B cell (primary cell): ENCODE results near the gene ZBTB48. TPM values are rescaled to one million over a fixed set of nuclear protein-coding genes. Genes with fewer than 3 reads are reported as not detected.

Source experiments
- ATAC-seq: fragments of 200-7000 bp; cut with Tn5 transposase; one replicate; pipeline ENCODE4 v1.10.0; 2021; ENCODE audit warnings: low read depth, mild to moderate bottlenecking, moderate number of reproducible peaks, moderate library complexity
- CTCF ChIA-PET: fragments of 350-600 bp; sonication (Branson Sonifier 250); formaldehyde crosslinking; loops from one replicate; lab custom pipeline; 2021; ENCODE audit warnings: antibody characterized with exemption, inconsistent platforms; lab: Charles Lee
- POLR2A ChIA-PET: fragments of 350-600 bp; sonication (Branson Sonifier 250); formaldehyde crosslinking; loops from one replicate; lab custom pipeline; 2021; ENCODE audit warnings: antibody characterized with exemption; lab: Charles Lee
- DNase-seq: peaks from one replicate; pipeline ENCODE4 v3.0.0; 2013
- H2AFZ ChIP-seq: 2 replicates; pipeline ENCODE4 v1.6.1; 2012; ENCODE audit warnings: mild to moderate bottlenecking, low read depth, low read length; ENCODE audit not compliant: insufficient read depth, poor library complexity, severe bottlenecking
- H3K27ac ChIP-seq, 2 donors: 1 replicate in 1 of 2; 2 replicates in 1 of 2; pipeline ENCODE4 v1.5.1; 2012 to 2013; ENCODE audit warnings: low read length in 2 of 2, mild to moderate bottlenecking in 2 of 2, moderate library complexity in 1 of 2
- H3K27me3 ChIP-seq, 4 experiments: fragments of 200-600 bp in 1 of 4; sonication (generic) in 1 of 4; replicated peaks in 1 of 4; 1 replicate in 2 of 4; 2 replicates in 2 of 4; pipeline versions ENCODE4 v1.6.1 to v1.7.0; 2013 to 2016; ENCODE audit warnings: low read length in 3 of 4, mild to moderate bottlenecking in 2 of 4, mixed read lengths in 1 of 4, moderate library complexity in 1 of 4; ENCODE audit not compliant: insufficient read depth in 4 of 4, control insufficient read depth in 3 of 4; ENCODE audit errors: control extremely low read depth in 1 of 4
- H3K36me3 ChIP-seq, 2 experiments: replicated peaks in 1 of 2; 1 replicate in 1 of 2; 2 replicates in 1 of 2; pipeline versions ENCODE4 v1.6.1 to v1.7.1; 2013; ENCODE audit warnings: low read length in 1 of 2; ENCODE audit not compliant: insufficient read depth in 2 of 2, control insufficient read depth in 1 of 2; ENCODE audit errors: control extremely low read depth in 1 of 2, extremely low read depth in 1 of 2
- H3K4me1 ChIP-seq, 2 donors: fragments of 200-600 bp in 1 of 2; sonication (generic) in 1 of 2; 1 replicate in 1 of 2; 2 replicates in 1 of 2; pipeline versions ENCODE4 v1.5.1 to v1.6.1; 2013 to 2017; ENCODE audit warnings: low read length in 2 of 2; ENCODE audit not compliant: control insufficient read depth in 2 of 2, insufficient read depth in 2 of 2
- H3K4me2 ChIP-seq: replicated peaks from 2 replicates; pipeline ENCODE3; 2012; ENCODE audit warnings: mild to moderate bottlenecking, low read depth, low read length; ENCODE audit not compliant: poor library complexity, severe bottlenecking
- H3K4me3 ChIP-seq, 5 experiments: fragments of 200-600 bp in 1 of 5; sonication (generic) in 1 of 5; 1 replicate in 3 of 5; 2 replicates in 2 of 5; pipeline versions ENCODE4 v1.5.1 to v1.7.0; 2011 to 2016; ENCODE audit warnings: low read length in 4 of 5, mild to moderate bottlenecking in 4 of 5, low read depth in 2 of 5, control low read depth in 1 of 5, moderate library complexity in 1 of 5; ENCODE audit not compliant: insufficient read depth in 1 of 5; ENCODE audit errors: control extremely low read depth in 1 of 5, extremely low read depth in 1 of 5
- H3K79me2 ChIP-seq: fragments of 200-600 bp; sonication (generic); one replicate; pipeline ENCODE4 v1.6.0; 2016; ENCODE audit warnings: low read length; ENCODE audit not compliant: control insufficient read depth, insufficient read depth
- H3K9ac ChIP-seq: fragments of 200-600 bp; sonication (generic); 2 replicates; pipeline ENCODE4 v1.6.1; 2017; ENCODE audit warnings: mild to moderate bottlenecking, low read length, moderate library complexity
- H3K9me3 ChIP-seq, 3 donors: one replicate each; pipeline versions ENCODE4 v1.6.1 to v1.7.1; 2013; ENCODE audit warnings: low read length in 2 of 3; ENCODE audit not compliant: control insufficient read depth in 2 of 3, insufficient read depth in 1 of 3; ENCODE audit errors: control extremely low read depth in 1 of 3
- H4K20me1 ChIP-seq: 2 replicates; pipeline ENCODE4 v1.6.0; 2012; ENCODE audit warnings: mild to moderate bottlenecking, low read length; ENCODE audit not compliant: insufficient read depth, control insufficient read depth, poor library complexity, severe bottlenecking
- H3K27ac Mint-ChIP-seq: one replicate; pipeline ENCODE4 v1.8.0; 2021; ENCODE audit warnings: mixed read lengths
- H3K27me3 Mint-ChIP-seq: one replicate; pipeline ENCODE4 v1.8.0; 2021; ENCODE audit warnings: mixed read lengths
- H3K4me1 Mint-ChIP-seq: one replicate; pipeline ENCODE4 v1.8.0; 2021; ENCODE audit warnings: mixed read lengths
- H3K4me3 Mint-ChIP-seq: one replicate; pipeline ENCODE4 v1.8.0; 2021; ENCODE audit warnings: mixed read lengths
- H3K9me3 Mint-ChIP-seq: one replicate; pipeline ENCODE4 v1.8.0; 2022; ENCODE audit warnings: mixed read lengths; ENCODE audit not compliant: insufficient read depth
- EZH2 ChIP-seq: IDR thresholded peaks from 2 replicates; pipeline ENCODE4 v1.6.1; 2012; ENCODE audit warnings: borderline replicate concordance, low read depth, mild to moderate bottlenecking, moderate library complexity, low read length; ENCODE audit not compliant: insufficient read depth, poor library complexity, severe bottlenecking
- whole genome bisulfite sequencing: methylation state at CpG from one replicate; pipeline ENCODE4 v1.1.5; 2013; ENCODE audit warnings: missing lambda C conversion rate; ENCODE audit not compliant: insufficient coverage; 5-methylcytosine and 5-hydroxymethylcytosine counted together
- intact Hi-C: fragments of 100-400 bp; cut with micrococcal nuclease; formaldehyde crosslinking; loops from one replicate; pipeline ENCODE4 v1.10.0; 2022
- polyA plus RNA-seq: library from polyadenylated mRNA; depleted of rRNA; stranded (reverse); fragments of >200 nt; gene quantifications from 2 replicates; pipeline ENCODE4 v1.2.3, GENCODE V29; 2012
- total RNA-seq, 2 donors: library from RNA; stranded (reverse); fragments of 120-200 nt in 1 of 2; gene quantifications; 1 replicate in 1 of 2; 2 replicates in 1 of 2; pipeline versions ENCODE4 v1.2.3 to v1.2.4, GENCODE V29; 2013 to 2022
- TF ChIP-seq, protein P1 (sequence below): fragments of 200-600 bp; IDR thresholded peaks from one replicate; pipeline ENCODE4 v1.8.0; 2022; ENCODE audit warnings: antibody characterized with exemption, mild to moderate bottlenecking

ZBTB48 gene
- total and polyA plus RNA-seq, 2 donors (not counting 1 experiment from before 2014, with no cell fraction given): 65.6 to 100 TPM

GRCh38 chr1:6584126-6585080 is 4.6 kb downstream of the ZBTB48 start:
- Histone ChIP-seq H3K9ac (no peak overlapping the region), H3K79me2 (peaks cover 46% of the 10 kb centered on the region), H3K4me2 (no peak overlapping the region), H4K20me1 (peaks cover 48% of the 10 kb centered on the region), H3K4me3 (no peak overlapping the region), H2AFZ (no peak overlapping the region), H3K27ac (no peak overlapping the region), H3K36me3 (peaks cover 0 to 26% of the 10 kb centered on the region in 2 experiments), H3K27me3 (no peaks in the 10 kb centered on the region), H3K4me1 (peaks cover 18 to 36% of the 10 kb centered on the region in 2 donors), H3K9me3 (no peaks in the 10 kb centered on the region)
- ChIA-PET CTCF (no interaction called here), POLR2A (interaction anchor here (0.5 to 0.7 kb wide), 2 partner anchors 16 to 40 kb away, joined by 3 to 4 read pairs; no protein-coding TSS in a partner anchor)
- H3K4me3 Mint-ChIP-seq: no peak overlapping the region
- DNase-seq (no peak), ATAC-seq (no peak)
- H3K9me3 Mint-ChIP-seq: no peaks in the 10 kb centered on the region
- no peaks in the 10 kb centered on the region for H3K27me3 Mint-ChIP-seq
- TF ChIP-seq EZH2: no peak
- TF ChIP-seq, protein P1, sequence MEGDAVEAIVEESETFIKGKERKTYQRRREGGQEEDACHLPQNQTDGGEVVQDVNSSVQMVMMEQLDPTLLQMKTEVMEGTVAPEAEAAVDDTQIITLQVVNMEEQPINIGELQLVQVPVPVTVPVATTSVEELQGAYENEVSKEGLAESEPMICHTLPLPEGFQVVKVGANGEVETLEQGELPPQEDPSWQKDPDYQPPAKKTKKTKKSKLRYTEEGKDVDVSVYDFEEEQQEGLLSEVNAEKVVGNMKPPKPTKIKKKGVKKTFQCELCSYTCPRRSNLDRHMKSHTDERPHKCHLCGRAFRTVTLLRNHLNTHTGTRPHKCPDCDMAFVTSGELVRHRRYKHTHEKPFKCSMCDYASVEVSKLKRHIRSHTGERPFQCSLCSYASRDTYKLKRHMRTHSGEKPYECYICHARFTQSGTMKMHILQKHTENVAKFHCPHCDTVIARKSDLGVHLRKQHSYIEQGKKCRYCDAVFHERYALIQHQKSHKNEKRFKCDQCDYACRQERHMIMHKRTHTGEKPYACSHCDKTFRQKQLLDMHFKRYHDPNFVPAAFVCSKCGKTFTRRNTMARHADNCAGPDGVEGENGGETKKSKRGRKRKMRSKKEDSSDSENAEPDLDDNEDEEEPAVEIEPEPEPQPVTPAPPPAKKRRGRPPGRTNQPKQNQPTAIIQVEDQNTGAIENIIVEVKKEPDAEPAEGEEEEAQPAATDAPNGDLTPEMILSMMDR: no peak
- peaks cover 37% of the 10 kb centered on the region for H3K4me1 Mint-ChIP-seq
- 91% methylated on average over 18 of the region's 21 CpGs for WGBS
- no peak overlapping the region for H3K27ac Mint-ChIP-seq
- intact Hi-C loops: no loop called here
